ENCODE data around the gene ALDH3B1. TPM values are rescaled to one million over a fixed set of nuclear protein-coding genes. Genes with fewer than 3 reads are reported as not detected.
A peak's percentile ranks its signal among the peaks of the same experiment; 100 is the strongest.
"Not testable (repeated sequence)": the region's sequence is repeated elsewhere in the genome, so short reads cannot be mapped to it uniquely, and the experiment has no call there.

The ALDH3B1 gene, protein sequence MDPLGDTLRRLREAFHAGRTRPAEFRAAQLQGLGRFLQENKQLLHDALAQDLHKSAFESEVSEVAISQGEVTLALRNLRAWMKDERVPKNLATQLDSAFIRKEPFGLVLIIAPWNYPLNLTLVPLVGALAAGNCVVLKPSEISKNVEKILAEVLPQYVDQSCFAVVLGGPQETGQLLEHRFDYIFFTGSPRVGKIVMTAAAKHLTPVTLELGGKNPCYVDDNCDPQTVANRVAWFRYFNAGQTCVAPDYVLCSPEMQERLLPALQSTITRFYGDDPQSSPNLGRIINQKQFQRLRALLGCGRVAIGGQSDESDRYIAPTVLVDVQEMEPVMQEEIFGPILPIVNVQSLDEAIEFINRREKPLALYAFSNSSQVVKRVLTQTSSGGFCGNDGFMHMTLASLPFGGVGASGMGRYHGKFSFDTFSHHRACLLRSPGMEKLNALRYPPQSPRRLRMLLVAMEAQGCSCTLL
- total RNA-seq = 2.5 TPM

DNA sequence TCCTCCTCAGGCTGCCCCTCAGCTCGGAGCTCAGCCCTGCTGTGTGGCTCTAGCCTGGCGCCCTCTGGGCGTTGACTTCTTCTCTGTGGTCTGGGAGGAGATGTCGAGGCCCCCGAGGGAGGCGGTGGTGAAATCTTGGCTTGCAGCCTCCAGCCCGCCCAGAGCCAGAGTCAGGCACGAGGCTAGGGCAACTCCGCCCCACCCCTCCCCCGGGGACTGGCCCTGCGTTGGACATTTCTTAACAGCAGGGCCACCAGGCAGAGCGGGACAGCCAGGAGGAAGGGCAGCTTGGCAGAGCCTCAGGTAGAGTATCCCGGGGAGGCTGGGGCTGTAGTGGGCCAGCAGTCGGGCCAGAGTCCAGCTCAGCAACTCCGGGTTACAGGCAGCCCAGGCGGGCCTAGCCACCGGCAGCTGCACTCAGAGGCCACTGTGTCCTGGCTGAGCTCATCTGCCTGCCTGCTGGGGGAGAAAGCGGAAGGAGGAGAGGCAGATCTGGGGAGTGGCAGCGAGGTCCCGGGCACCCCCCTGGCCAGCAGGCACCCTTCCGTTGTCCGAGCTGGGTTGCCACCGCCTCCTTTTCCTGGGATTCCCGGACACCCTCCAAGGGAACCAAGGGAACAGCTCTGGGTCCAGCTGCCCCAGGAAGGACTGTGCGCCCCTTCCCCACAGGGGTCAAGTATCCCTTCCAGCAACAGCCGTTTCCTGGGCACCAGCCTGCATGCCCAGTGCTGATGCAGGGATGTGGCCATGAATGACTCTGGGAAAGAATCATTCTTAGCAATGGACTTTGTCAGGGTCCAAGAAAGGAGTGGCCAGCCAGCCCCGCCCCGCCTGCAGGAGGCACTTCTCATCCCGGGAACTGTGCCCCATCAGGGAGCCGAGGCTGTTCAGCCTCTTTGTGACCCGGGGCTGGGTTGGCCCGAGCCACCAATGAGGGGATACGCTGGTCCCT lies at the start of gene ALDH3B1:
ALDH3B1 (plus strand) TSS at position 238 of the 952 bp plus-strand sequence. CDS start 4,971 bp downstream, outside the sequence.
- peak; percentile 17 for ATAC-seq

DNA sequence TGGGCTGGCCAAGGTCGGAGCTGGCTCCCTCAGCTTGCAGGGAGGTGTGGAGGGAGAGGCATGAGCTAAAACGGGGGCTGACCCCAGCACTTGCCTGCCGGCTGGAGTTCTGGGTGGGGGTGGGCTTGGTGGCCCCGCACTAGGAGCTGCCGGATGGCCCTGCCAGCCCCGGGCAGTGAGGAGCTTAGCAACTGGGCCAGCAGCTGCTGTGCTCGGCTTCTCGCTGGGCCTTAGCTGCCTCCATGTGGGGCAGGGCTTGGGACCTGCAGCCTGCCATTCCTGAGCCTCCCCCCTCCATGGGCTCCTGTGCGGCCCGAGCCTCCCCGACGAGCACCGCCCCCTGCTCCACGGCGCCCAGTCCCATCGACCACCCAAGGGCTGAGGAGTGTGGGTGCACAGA lies 46.9 kb upstream of the ALDH3B1 start:
- not testable (repeated sequence) for ATAC-seq

DNA sequence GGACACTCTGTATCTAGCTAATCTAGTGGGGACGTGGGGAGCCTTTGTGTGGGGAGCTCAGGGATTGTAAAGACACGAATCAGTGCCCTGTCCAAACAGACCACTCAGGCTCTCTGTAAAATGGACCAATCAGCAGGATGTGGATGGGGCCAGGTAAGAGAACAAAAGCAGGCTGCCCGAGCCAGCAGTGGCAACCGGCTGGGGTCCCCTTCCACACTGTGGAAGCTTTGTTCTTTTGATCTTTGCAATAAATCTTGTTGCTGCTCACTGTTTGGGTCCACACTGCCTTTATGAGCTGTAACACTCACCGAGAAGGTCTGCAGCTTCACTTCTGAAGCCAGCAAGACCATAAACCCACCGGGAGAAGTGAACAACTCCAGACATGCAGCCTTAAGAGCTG lies 46.2 kb upstream of the ALDH3B1 start:
- ATAC-seq = not testable (repeated sequence)

DNA sequence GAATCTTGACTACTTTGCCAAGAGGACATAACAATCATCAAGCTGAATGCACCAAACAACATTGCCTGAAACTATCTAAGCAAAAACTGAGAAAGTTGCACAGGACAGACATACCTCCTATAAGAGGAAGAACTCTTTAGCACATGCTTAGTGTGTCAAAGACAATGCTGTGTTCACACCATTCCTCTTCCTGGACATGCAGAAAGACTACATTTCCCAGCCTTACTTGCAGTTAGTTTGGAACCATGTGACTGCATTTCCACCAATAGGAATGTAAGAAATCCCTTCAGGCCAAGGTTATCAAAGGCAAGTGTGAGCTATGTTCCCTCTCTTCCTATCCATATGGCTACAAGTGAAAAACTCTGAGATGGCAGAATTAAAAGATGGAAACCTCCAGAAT lies 45.4 kb upstream of the ALDH3B1 start:
- ATAC-seq = not testable (repeated sequence)

DNA sequence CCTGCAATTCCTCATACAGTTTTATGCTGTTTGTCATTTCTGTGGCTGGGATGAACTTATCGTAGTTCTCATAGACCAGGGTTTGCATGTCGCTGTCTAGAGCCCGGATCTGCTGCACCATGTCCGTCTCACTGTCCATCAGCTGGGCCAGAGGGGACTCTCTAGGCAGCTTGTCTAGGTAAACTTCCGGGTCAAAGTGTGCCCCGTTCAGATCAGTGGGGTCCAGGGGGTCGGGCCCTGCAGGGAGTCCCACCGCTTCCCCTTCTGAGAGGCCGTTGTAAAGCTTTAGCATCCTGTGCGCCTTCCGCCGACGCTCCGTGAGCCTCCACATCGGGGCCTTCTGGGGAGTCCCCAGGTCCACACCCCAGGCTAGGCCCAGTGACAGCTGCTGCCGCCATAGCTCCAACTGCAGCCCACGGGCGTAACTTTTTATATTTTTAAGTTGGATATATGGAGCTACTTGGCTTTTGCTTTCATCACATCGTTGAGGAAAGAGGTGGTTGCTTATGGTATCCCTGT lies 44.2 kb upstream of the ALDH3B1 start:
- not testable (repeated sequence) for ATAC-seq

DNA sequence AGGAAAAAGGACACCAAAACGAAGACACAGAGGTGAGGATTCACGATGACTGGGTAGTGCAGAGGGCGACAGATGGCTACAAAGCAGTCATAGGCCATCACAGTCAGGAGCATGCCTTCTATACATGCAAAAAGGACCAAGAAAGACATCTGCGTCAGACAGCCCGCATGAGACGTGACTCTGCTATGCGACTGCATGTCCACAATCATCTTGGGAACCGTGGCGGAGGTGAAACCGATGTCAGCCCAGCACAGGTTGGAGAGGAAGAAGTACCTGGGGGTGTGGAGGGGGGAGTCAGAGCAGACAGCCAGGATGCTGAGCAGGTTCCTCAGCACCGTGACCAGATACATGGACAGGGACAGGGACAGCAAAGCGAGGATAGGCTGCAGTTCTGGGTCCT lies 35.4 kb upstream of the ALDH3B1 start:
- not testable (repeated sequence) for ATAC-seq

DNA sequence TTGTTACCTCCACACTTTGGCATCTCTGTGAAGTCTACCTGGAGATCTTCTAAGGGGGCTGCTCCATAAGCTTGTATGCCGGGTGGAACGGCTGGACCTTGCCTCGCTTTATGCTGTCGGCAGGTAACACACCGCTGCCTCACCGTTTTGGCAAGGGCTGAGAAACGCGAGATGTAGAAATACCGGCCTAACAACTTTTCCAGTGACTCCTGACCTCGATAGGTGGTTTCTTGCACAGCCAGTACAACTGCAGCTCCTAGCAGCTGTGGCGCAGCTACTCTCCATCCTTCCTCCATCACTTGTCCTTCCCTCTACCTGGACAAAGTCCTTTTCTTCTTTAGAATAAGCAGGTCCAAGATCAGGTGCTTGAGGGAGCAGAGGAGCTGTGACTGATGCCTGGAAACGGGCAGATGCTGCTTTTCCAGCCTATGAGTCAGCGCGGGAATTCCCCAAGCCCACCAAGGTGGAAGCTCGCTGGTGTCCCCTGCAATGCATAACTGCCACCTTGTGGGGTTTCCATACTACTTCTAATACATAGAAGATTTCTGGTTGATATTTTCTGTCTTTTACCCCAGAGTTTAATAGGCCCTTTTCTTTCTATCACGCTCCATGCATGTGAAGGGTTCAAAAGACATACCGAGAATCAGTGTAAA lies 31.2 kb upstream of the ALDH3B1 start:
- ATAC-seq = not testable (repeated sequence)

DNA sequence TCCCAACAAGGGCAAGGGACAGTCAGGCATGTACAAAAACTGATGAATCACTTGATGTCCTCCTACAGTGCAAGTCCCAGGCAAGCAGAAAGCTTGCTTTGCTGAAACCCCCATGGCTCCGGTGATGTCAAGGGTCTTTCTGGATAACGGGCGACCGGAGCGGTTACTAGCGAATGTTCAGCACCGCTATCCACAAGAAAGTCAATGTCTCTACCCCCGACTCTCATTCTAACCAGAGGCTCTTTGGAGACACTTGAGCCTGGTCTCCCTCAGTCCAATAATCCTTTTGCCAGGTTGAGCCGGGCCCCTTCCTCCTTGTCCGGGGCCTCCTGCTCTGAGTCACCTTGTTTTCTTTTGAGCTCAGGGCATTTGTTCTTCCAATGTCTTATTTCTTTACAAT lies 28.9 kb upstream of the ALDH3B1 start:
- not testable (repeated sequence) for ATAC-seq

DNA sequence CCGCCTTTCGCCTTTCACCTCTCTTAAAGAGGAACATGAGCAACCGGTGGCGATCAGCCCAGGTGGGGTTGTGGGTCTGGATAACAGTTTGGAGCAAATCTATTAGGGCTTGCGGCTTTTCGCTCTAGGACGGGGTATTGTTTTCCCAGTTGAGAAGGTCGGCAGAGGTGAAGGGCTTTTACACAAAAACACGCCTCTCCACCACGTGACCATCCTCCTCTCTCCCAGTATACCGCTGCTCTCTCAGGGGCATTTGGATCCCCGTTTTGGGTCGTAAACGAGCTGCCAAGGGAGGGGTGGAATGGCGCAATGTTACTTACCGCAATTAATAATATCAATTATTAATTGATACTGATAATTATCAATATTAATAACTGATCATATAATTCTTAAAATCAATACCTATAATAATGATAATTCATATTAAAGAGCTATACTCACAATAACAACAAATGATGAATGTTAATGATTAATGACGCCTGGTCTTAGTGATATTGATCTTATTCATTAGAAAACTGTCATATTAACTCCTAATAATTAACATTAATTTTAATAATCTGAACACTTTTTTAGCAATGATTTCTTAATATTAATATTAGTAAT lies 27.8 kb upstream of the ALDH3B1 start:
- not testable (repeated sequence) for ATAC-seq

DNA sequence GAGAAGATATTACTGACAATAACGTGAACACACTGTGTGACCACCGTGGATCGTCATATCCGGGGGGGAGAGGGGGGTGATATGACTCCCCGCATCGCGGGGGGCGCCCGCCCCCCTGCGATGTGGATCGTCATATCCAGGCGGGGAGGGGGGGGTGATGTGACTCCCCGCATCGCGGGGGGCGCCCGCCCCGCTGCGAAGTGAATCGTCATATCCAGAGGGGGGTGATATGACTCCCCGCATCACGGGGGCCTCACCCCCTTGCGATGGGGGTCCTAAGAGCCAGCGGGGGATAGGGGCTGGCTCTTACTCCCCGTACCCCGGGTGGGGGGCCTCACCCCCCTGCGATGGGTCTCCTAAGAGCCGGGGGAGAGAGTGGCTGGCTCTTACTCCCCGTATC lies 26.2 kb upstream of the ALDH3B1 start:
- no peak for ATAC-seq

DNA sequence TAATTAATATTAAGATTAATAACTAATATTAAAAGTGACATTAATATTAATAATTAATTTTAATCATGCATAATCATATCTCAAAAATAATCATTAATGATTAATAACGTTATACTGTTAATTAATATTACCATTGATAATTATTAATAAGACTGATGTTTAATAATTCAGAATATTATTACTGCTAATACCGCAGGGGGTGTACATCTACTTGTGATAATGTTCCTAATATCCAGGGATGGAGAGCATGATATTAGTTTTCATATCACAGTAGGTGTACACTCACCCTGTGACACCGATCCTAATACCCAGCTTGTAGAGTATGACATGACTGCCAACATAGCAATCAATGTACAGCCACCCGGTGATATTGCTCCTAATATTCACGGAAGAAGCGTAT lies 24.8 kb upstream of the ALDH3B1 start:
- not testable (repeated sequence) for ATAC-seq

DNA sequence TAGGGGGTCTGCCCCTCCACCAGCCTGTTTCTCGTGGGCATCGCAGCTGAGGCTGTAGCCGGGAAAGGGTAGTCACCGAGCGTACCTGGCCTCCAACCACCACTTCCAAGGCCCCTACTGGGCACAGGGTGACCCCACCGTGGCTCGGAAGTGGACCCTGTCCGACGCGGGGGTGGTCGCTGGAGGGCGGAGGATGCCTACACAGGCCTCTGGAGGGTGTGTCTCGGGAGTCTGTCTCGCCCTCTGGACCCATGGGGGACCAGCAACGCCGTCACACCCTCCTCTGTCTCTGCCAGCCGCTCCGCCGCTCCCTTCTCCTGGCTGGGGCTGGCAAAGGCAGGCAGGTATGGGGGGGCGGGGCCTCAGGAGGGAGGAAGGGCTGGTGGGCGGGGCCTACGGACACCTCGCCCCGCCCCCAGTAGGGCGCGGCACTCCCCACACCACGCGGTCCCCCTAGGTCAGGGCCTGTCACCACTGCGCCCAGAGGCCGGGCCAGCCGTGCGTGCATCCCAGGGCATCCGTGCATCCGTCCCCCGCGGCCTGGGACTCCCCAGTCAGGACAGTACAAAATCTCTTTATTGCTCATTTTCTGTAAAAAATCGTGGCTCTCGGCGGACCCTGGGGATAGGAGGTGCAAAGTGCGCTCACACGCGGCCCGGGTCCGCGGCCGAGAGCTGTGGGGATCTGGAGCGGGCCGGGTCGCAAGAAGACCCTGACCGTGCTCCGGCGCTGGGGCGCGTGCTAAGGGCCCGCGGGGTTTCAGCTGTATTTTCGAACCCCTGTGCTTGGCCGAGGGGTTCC lies 19.4 kb upstream of the ALDH3B1 start:
- peak; percentile 89 for ATAC-seq

DNA sequence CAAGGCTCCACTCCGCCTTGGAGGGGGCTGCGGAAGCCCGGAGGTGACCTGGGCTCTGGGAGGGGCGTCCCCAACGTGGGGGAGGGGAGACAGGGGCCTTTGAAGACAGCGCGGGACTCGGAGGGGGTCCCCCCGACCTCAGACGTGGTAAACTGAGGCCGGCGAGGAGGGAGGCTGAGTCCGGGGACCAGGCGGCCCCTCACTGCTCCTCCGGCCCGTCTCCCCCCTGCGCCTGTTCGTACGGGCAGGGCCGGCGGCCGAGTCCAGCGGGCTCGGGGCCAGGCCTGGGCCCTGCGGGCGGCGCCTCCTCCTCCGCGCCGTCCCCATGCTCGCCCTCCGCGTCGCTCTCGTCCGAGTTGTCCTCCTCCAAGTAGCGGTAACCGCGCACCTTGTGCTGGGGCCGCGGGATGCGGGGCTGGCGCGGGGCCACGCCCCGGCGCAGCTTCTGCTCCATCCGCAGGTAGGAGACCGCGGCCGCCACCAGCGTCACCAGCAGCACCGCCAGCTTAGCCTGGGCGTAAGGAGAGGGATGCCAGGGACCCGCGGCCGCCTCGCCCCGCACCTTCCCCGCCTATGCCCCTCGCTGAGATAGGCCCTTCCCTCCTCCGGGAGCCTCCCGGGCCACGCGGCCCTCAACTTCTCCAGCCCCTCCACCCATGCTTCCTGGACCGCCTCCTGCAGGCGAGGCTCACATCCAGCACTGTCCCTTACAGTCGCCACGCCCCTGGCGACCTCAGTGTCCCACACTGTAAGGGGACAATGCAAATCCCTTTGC lies 18.6 kb upstream of the ALDH3B1 start:
- ATAC-seq = not testable (repeated sequence)

DNA sequence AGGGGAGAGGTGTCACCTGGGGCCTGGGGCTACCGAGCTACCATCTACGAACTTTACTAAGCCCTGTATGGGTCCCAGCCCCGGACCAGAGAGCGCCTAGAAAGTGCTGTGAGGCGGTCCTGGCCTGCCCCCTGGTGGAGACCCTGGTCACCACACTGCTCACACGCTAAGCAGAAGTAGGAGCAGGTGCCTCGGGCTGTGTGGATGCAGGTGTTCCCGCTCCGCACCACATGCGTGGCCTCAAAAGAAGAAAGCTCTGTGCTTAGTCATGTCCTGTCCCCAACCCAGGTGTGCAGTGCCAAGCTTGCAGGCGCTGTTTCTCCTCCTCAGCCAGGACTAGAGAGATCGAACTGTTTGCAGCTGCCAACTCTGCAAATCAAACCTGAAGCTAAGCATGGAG lies 16.3 kb upstream of the ALDH3B1 start:
- not testable (repeated sequence) for ATAC-seq

DNA sequence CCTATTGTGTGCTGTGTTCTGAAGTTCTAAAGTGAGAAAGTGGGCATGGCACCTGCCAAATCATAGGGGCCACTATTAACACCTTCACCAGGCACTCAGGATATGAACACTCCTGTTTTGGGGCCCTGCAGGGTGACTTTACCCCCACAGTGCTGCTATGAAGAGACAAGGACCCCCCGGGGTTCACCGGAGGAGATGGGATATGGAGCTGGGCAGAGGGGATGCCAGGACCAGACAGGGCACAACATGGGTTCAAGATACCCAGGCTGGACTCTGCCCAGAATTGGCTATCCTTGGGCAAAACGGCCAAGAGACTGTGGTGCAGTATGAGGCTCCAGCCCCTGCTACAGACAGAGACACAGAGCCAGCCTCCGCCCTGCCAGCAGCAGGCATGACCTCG lies 15.7 kb upstream of the ALDH3B1 start:
- not testable (repeated sequence) for ATAC-seq

DNA sequence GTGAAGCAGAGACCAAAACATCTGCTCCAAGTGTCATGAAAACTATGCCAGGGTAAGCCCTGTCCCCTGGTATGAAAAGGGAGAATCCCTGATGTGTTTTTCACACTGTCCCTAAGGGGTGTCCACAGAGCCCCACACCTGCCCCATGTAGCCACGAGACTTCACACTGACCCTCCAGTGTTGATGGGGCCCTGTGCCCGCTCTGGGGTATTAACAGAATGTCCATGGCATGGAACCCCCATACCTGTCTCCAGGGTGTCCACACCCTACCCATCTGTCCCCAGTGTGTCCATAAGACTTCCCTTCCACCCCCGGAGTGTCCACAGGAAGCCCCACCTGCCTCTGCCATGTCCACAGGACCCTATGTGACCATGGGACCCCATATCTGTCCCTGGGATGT lies 15.0 kb upstream of the ALDH3B1 start:
- not testable (repeated sequence) for ATAC-seq

DNA sequence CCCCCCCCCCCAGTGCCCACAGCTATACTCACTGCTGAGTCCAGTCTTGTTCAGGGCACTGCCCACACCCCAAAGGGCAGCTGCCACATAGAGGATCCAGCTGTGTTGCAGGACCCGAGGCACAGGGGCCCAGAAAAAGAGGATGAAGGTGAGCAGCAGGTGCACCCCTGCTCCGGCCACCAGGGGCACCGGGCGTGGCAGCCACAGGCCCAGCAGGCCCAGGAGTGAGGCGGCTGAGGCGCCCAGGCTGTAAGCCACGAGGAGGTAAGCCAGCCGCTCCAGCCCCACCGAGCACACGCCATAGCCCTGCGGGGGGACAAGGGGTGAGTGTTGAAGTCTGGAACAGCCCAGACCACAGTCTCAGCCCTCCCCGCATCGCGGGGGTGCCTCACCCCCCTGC lies 14.5 kb upstream of the ALDH3B1 start:
- not testable (repeated sequence) for ATAC-seq

DNA sequence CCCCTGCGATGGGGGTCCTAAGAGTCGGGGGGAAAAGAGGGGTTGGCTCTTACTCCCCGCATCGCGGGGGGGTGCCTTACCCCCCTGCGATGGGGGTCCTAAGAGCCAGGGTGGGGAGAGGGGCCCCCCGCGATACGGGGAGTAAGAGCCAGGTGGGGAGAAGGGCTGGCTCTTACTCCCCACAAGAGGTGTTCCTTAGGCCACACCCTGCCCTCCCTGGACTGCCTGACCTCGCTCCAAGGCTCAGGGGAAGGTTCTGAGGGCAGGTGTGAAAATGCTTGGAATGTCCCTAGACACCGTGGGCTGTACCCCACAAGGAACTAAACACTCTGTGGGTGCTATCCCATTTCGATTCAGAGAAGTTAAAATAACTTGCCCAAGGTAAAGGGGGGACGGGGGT lies 14.1 kb upstream of the ALDH3B1 start:
- ATAC-seq = peak; percentile 32

DNA sequence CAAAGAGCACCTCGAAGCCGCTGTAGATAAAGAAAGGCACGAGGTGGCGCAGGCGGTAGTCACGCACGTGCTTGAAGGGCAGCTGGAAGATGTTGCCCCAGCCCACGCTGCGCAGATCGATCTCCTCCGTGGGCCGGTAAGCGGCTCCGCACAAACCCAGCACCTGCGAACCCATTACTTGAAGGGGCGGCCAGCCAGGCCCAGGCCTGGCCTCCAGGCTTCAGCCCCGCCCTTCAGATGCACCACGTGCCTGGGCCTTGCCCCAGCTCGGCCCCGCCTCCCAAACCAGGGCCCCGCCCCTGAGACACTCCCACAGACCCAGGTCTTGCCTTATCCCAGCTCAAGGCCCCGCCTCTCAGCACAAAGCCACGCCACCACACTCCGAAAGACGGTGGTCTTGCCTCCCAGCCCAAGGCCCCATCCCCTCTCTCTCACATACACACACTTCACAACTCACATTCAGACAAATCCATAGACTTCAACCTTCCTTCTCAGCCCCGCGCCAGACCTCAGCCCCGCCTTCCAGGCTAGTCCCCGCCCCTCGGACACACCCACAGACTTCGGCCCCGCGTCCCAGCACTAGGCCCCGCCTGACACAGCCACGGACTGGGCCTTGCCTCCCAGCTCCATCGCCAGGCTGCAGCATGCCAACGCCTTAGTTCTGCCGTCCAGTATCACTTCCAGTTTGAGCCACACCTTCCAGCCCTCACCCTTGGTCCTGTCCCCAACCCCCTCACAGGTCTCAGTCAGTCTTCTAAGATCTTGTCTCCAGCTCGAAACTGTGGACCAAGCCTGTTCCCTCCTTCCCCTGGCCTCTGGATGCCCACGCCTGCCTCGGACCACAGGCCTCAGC lies 13.3 kb upstream of the ALDH3B1 start:
- peak; percentile 62 for ATAC-seq
